CD14-positive monocyte (primary cell): ENCODE results near the gene ITPR3. TPM values are rescaled to one million over a fixed set of nuclear protein-coding genes. Genes with fewer than 3 reads are reported as not detected.
A peak's percentile ranks its signal among the peaks of the same experiment; 100 is the strongest.

ENCODE experiments used
- DNase-seq, 3 donors: peaks; one replicate each; pipeline ENCODE4 v3.0.0-alpha.2; 2011 to 2022
- H2AFZ ChIP-seq: 2 replicates; pipeline ENCODE4 v1.6.0; 2012; ENCODE audit warnings: mild to moderate bottlenecking, low read depth, low read length, inconsistent platforms; ENCODE audit not compliant: insufficient read depth, poor library complexity, severe bottlenecking
- H3K27ac ChIP-seq, 2 donors: 1 replicate in 1 of 2; 2 replicates in 1 of 2; pipeline ENCODE4 v1.5.1; 2012 to 2013; ENCODE audit warnings: low read length in 2 of 2, control low read depth in 1 of 2, inconsistent platforms in 1 of 2, low read depth in 1 of 2, mild to moderate bottlenecking in 1 of 2
- H3K27me3 ChIP-seq, 2 donors: one replicate each; pipeline versions ENCODE4 v1.6.0 to v1.6.1; 2011 to 2013; ENCODE audit warnings: low read length in 2 of 2; ENCODE audit not compliant: control insufficient read depth in 2 of 2, insufficient read depth in 2 of 2
- H3K36me3 ChIP-seq, 2 donors: replicated peaks in 1 of 2; 1 replicate in 1 of 2; 2 replicates in 1 of 2; pipeline versions ENCODE4 v1.5.1 to v1.6.1; 2012 to 2013; ENCODE audit warnings: low read length in 2 of 2, control low read depth in 1 of 2, inconsistent platforms in 1 of 2, mild to moderate bottlenecking in 1 of 2; ENCODE audit not compliant: insufficient read depth in 2 of 2, control insufficient read depth in 1 of 2
- H3K4me1 ChIP-seq, 2 donors: 1 replicate in 1 of 2; 2 replicates in 1 of 2; pipeline versions ENCODE4 v1.5.1 to v1.6.1; 2012 to 2013; ENCODE audit warnings: low read length in 2 of 2, control low read depth in 1 of 2, inconsistent platforms in 1 of 2, mild to moderate bottlenecking in 1 of 2, moderate library complexity in 1 of 2; ENCODE audit not compliant: insufficient read depth in 2 of 2, control insufficient read depth in 1 of 2
- H3K4me2 ChIP-seq: replicated peaks from 2 replicates; pipeline ENCODE3; 2012; ENCODE audit warnings: low read length, moderate library complexity, mild to moderate bottlenecking; ENCODE audit not compliant: poor library complexity, severe bottlenecking; ENCODE audit errors: extremely low read depth
- H3K4me3 ChIP-seq, 3 experiments: fragments of 200-600 bp in 1 of 3; sonication (generic) in 1 of 3; replicated peaks in 1 of 3; 1 replicate in 2 of 3; 2 replicates in 1 of 3; pipeline ENCODE4 v1.5.1; 2011 to 2013; ENCODE audit warnings: low read length in 3 of 3, mild to moderate bottlenecking in 3 of 3, control low read depth in 2 of 3, low read depth in 2 of 3, inconsistent platforms in 1 of 3, moderate library complexity in 1 of 3
- H3K79me2 ChIP-seq: 2 replicates; pipeline ENCODE4 v1.6.0; 2012; ENCODE audit warnings: mild to moderate bottlenecking, control low read depth, inconsistent platforms, low read length, moderate library complexity; ENCODE audit not compliant: insufficient read depth
- H3K9ac ChIP-seq: 2 replicates; pipeline ENCODE4 v1.6.0; 2017; ENCODE audit warnings: low read length, mild to moderate bottlenecking; ENCODE audit not compliant: insufficient read depth, poor library complexity, severe bottlenecking
- H3K9me3 ChIP-seq, 2 donors: replicated peaks in 1 of 2; 1 replicate in 1 of 2; 2 replicates in 1 of 2; pipeline versions ENCODE4 v1.5.1 to v1.6.1; 2012 to 2013; ENCODE audit warnings: low read length in 2 of 2, control low read depth in 1 of 2; ENCODE audit not compliant: control insufficient read depth in 1 of 2, insufficient read depth in 1 of 2
- H4K20me1 ChIP-seq: 2 replicates; pipeline ENCODE4 v1.6.0; 2012; ENCODE audit warnings: mild to moderate bottlenecking, low read length, control low read depth, moderate library complexity; ENCODE audit not compliant: insufficient read depth
- H3K27ac Mint-ChIP-seq, 7 donors: one replicate each; pipeline ENCODE4 v1.8.0; 2020; ENCODE audit warnings: mild to moderate bottlenecking in 7 of 7, mixed read lengths in 7 of 7, moderate library complexity in 6 of 7, inconsistent platforms in 2 of 7
- H3K27me3 Mint-ChIP-seq, 3 donors: one replicate each; pipeline ENCODE4 v1.8.0; 2021 to 2022; ENCODE audit warnings: low read depth in 3 of 3, mild to moderate bottlenecking in 3 of 3, mixed read lengths in 3 of 3, moderate library complexity in 3 of 3, inconsistent platforms in 1 of 3
- H3K36me3 Mint-ChIP-seq, 2 donors: one replicate each; pipeline ENCODE4 v1.8.0; 2020; ENCODE audit warnings: mixed read lengths in 2 of 2, inconsistent platforms in 1 of 2, mild to moderate bottlenecking in 1 of 2
- H3K4me1 Mint-ChIP-seq: one replicate; pipeline ENCODE4 v1.8.0; 2020; ENCODE audit warnings: mild to moderate bottlenecking, mixed read lengths
- H3K4me3 Mint-ChIP-seq, 2 donors: one replicate each; pipeline ENCODE4 v1.8.0; 2020; ENCODE audit warnings: mild to moderate bottlenecking in 2 of 2, mixed read lengths in 2 of 2, moderate library complexity in 1 of 2
- H3K9me3 Mint-ChIP-seq, 7 donors: one replicate each; pipeline ENCODE4 v1.8.0; 2020 to 2022; ENCODE audit warnings: mixed read lengths in 7 of 7, mild to moderate bottlenecking in 6 of 7, moderate library complexity in 6 of 7, inconsistent platforms in 2 of 7
- CTCF ChIP-seq: fragments of 200-600 bp; IDR thresholded peaks from one replicate; pipeline ENCODE4 v1.8.0; 2022; ENCODE audit warnings: antibody characterized with exemption, mild to moderate bottlenecking
- WGBS: methylation state at CpG from one replicate; pipeline ENCODE4 v1.1.5; 2013; ENCODE audit warnings: missing lambda C conversion rate; ENCODE audit not compliant: insufficient coverage; 5-methylcytosine and 5-hydroxymethylcytosine counted together
- intact Hi-C, 2 donors: fragments of 100-400 bp; cut with micrococcal nuclease; formaldehyde crosslinking; loops; one replicate each; pipeline versions ENCODE4 v1.15.0 to v1.15.1; 2023
- polyA plus RNA-seq, 3 donors: library from polyadenylated mRNA; depleted of rRNA in 1 of 3; unstranded in 2 of 3; stranded (reverse) in 1 of 3; fragments of 300-500 nt in 2 of 3; fragments of >200 nt in 1 of 3; fragmentation: Illumina TruSeq in 2 of 3; gene quantifications; 1 replicate in 2 of 3; 2 replicates in 1 of 3; pipeline ENCODE4 v1.2.3, GENCODE V29; 2012 to 2021

The ITPR3 gene
- polyA plus RNA-seq, 3 donors = 1.8 TPM; not detected in 2

GRCh38 chr6:33733709-33734007 lies 112.5 kb downstream of the ITPR3 start:
- no peaks in the 10 kb centered on the region for H3K9me3 Mint-ChIP-seq
- TF ChIP-seq CTCF = no peak
- H3K27ac Mint-ChIP-seq = peak overlapping the region in 1 of 7 donors; percentile 32
- no peaks in the 10 kb centered on the region for H3K36me3 Mint-ChIP-seq
- Histone ChIP-seq H3K4me3 (no peak overlapping the region), H3K27ac (no peak overlapping the region), H3K4me2 (no peak overlapping the region), H3K9ac (no peak overlapping the region), H3K36me3 (no peaks in the 10 kb centered on the region), H3K9me3 (no peaks in the 10 kb centered on the region), H3K79me2 (no peaks in the 10 kb centered on the region), H4K20me1 (no peaks in the 10 kb centered on the region), H3K4me1 (no peaks in the 10 kb centered on the region), H3K27me3 (no peaks in the 10 kb centered on the region), H2AFZ (no peak overlapping the region)
- no peak for DNase-seq
- 95% methylated on average over 7 of the region's 8 CpGs for WGBS
- H3K27me3 Mint-ChIP-seq = peaks cover 0 to 2% (median under 1%) of the 10 kb centered on the region in 3 donors
- intact Hi-C loops = no loop called here
- no peaks in the 10 kb centered on the region for H3K4me1 Mint-ChIP-seq
- no peak overlapping the region for H3K4me3 Mint-ChIP-seq

GRCh38 chr6:33735216-33735615 lies 114.1 kb downstream of the ITPR3 start:
- Histone ChIP-seq H3K4me3 (no peak overlapping the region), H2AFZ (no peak overlapping the region), H3K4me2 (no peak overlapping the region), H3K27me3 (no peaks in the 10 kb centered on the region), H3K9me3 (no peaks in the 10 kb centered on the region), H3K36me3 (no peaks in the 10 kb centered on the region), H3K27ac (no peak overlapping the region), H3K9ac (no peak overlapping the region), H4K20me1 (no peaks in the 10 kb centered on the region), H3K4me1 (peaks cover 4 to 8% of the 10 kb centered on the region in 2 donors), H3K79me2 (no peaks in the 10 kb centered on the region)
- no peaks in the 10 kb centered on the region for H3K9me3 Mint-ChIP-seq
- DNase-seq = no peak
- H3K4me3 Mint-ChIP-seq = no peak overlapping the region
- WGBS = 75% methylated on average over 9 of the region's 18 CpGs
- H3K36me3 Mint-ChIP-seq = no peaks in the 10 kb centered on the region
- H3K4me1 Mint-ChIP-seq = peaks cover 9% of the 10 kb centered on the region
- H3K27ac Mint-ChIP-seq = no peak overlapping the region
- peaks cover 0 to 2% (median 0%) of the 10 kb centered on the region in 3 donors for H3K27me3 Mint-ChIP-seq
- intact Hi-C loops = no loop called here
- TF ChIP-seq CTCF = no peak
